ENCODE data around the gene FBXO48.

Gene FBXO48

GRCh38 chr2:68487773-68488355 is 20.8 kb upstream of the FBXO48 start:
- H3K4me3 ChIP-seq (ENCODE audit: low read depth, low read length): no peak overlapping the region
- no peak for DNase-seq (ENCODE audit: low read depth)
- TF ChIP-seq CTCF (IDR thresholded peaks at IDR 0.05; ENCODE audit: low read depth, low read length, missing control alignments): peak; percentile 27

- no peak overlapping the region for H3K4me3 ChIP-seq (ENCODE audit: low read depth, low read length)
- no peak for TF ChIP-seq CTCF (IDR thresholded peaks at IDR 0.05; ENCODE audit: low read depth, low read length, missing control alignments)
- DNase-seq (ENCODE audit: low read depth): no peak
Observed at GRCh38 chr2:68483011-68483410, 15.9 kb upstream of the FBXO48 start.

GRCh38 chr2:68482296-68482820 is 15.3 kb upstream of the FBXO48 start:
- no peak overlapping the region for H3K4me3 ChIP-seq (ENCODE audit: low read depth, low read length)
- no peak for TF ChIP-seq CTCF (IDR thresholded peaks at IDR 0.05; ENCODE audit: low read depth, low read length, missing control alignments)
- no peak for DNase-seq (ENCODE audit: low read depth)

GRCh38 chr2:68478688-68479087 is 11.6 kb upstream of the FBXO48 start:
- TF ChIP-seq CTCF (IDR thresholded peaks at IDR 0.05; ENCODE audit: low read depth, low read length, missing control alignments): no peak
- H3K4me3 ChIP-seq (ENCODE audit: low read depth, low read length): no peak overlapping the region
- no peak for DNase-seq (ENCODE audit: low read depth)

GRCh38 chr2:68476454-68476853 is 9.4 kb upstream of the FBXO48 start:
- no peak for TF ChIP-seq CTCF (IDR thresholded peaks at IDR 0.05; ENCODE audit: low read depth, low read length, missing control alignments)
- no peak overlapping the region for H3K4me3 ChIP-seq (ENCODE audit: low read depth, low read length)
- no peak for DNase-seq (ENCODE audit: low read depth)

GRCh38 chr2:68475576-68475975 is 8.5 kb upstream of the FBXO48 start:
- no peak overlapping the region for H3K4me3 ChIP-seq (ENCODE audit: low read depth, low read length)
- no peak for DNase-seq (ENCODE audit: low read depth)
- TF ChIP-seq CTCF (IDR thresholded peaks at IDR 0.05; ENCODE audit: low read depth, low read length, missing control alignments): no peak

GRCh38 chr2:68475110-68475509 is 8.0 kb upstream of the FBXO48 start:
- no peak for TF ChIP-seq CTCF (IDR thresholded peaks at IDR 0.05; ENCODE audit: low read depth, low read length, missing control alignments)
- no peak overlapping the region for H3K4me3 ChIP-seq (ENCODE audit: low read depth, low read length)
- DNase-seq (ENCODE audit: low read depth): no peak
